RWPE1 (cell line): ENCODE data around the gene MILR1.
"Not testable (repeated sequence)": the region's sequence is repeated elsewhere in the genome, so short reads cannot be mapped to it uniquely, and the experiment has no call there.

ENCODE experiments used
- CTCF ChIA-PET: fragments of 350-600 bp; sonication (Branson Sonifier 250); formaldehyde crosslinking; extraction: SDS; loops from one replicate; lab custom pipeline; 2021; lab: Yijun Ruan, JAX
- POLR2A ChIA-PET: fragments of 400-600 bp; formaldehyde crosslinking; extraction: SDS; loops from one replicate; lab custom pipeline; 2020; ENCODE audit warnings: antibody characterized with exemption; ENCODE audit not compliant: low non-redundant PET; lab: Yijun Ruan, JAX
- DNase-seq: peaks from one replicate; pipeline ENCODE4 v3.0.0; 2012; ENCODE audit warnings: low spot score
- H3K27ac ChIP-seq: fragments of 450-650 bp; 2 replicates; pipeline ENCODE4 v1.5.1; 2017
- CTCF ChIP-seq: fragments of 450-650 bp; conservative IDR thresholded peaks from 2 replicates; pipeline ENCODE4 v1.5.1; 2017; ENCODE audit warnings: low read depth, mild to moderate bottlenecking

The MILR1 gene

GRCh38 chr17:64413513-64413912 lies 35.4 kb upstream of the MILR1 start:
- ChIA-PET POLR2A (no interaction called here), CTCF (no interaction called here)
- no peak for TF ChIP-seq CTCF
- no peak for DNase-seq
- H3K27ac ChIP-seq: peak overlapping the region; percentile 31

- POLR2A ChIA-PET: interaction anchor here (0.6 kb wide), 1 partner anchor 42 kb away, joined by 4 read pairs; no protein-coding TSS in a partner anchor
- TF ChIP-seq CTCF: peak; percentile 89
- H3K27ac ChIP-seq: peak overlapping the region; percentile 56
- CTCF ChIA-PET: interaction anchor here (0.6 to 2.6 kb wide), 31 partner anchors 9 to 600 kb away, joined by 3 to 15 read pairs (median 4); no protein-coding TSS in a partner anchor
- DNase-seq: peak; percentile 68
These were observed 30.2 kb upstream of the MILR1 start for GRCh38 chr17:64418506-64419339.

- DNase-seq: peak; percentile 66
- CTCF ChIA-PET: interaction anchor here (0.6 to 2.6 kb wide), 20 partner anchors 10 to 427 kb away, joined by 3 to 15 read pairs (median 4); partner anchors contain the start of gene POLG2
- POLR2A ChIA-PET: no interaction called here
- no peak overlapping the region for H3K27ac ChIP-seq
- TF ChIP-seq CTCF: peak; percentile 90
These were observed 28.7 kb upstream of the MILR1 start for GRCh38 chr17:64420143-64420670.

GRCh38 chr17:64422121-64422520 lies 26.8 kb upstream of the MILR1 start:
- H3K27ac ChIP-seq, POLR2A ChIA-PET, DNase-seq: not testable (repeated sequence)
- CTCF ChIA-PET: interaction anchor here (1.1 kb wide), 1 partner anchor 180 kb away, joined by 4 read pairs; no protein-coding TSS in a partner anchor

GRCh38 chr17:64423881-64424280 lies 25.0 kb upstream of the MILR1 start:
- DNase-seq: no peak
- no peak for TF ChIP-seq CTCF
- ChIA-PET POLR2A (no interaction called here), CTCF (no interaction called here)
- H3K27ac ChIP-seq: no peak overlapping the region

- TF ChIP-seq CTCF: no peak
- ChIA-PET POLR2A (no interaction called here), CTCF (no interaction called here)
- DNase-seq: no peak
- no peak overlapping the region for H3K27ac ChIP-seq
These were observed 24.5 kb upstream of the MILR1 start for GRCh38 chr17:64424324-64424849.
